Activated CD8-positive, alpha-beta memory T cell treated with anti-CD3 and anti-CD28 coated beads, Interleukin-2, amount 50 U/mL, for 1 hour (primary cell): ENCODE measurements around the gene SHROOM4.

Source experiments
- DNase-seq: peaks from one replicate; pipeline ENCODE4 v3.0.0-alpha.2; 2020; ENCODE audit errors: extremely low read depth

The SHROOM4 gene

DNA sequence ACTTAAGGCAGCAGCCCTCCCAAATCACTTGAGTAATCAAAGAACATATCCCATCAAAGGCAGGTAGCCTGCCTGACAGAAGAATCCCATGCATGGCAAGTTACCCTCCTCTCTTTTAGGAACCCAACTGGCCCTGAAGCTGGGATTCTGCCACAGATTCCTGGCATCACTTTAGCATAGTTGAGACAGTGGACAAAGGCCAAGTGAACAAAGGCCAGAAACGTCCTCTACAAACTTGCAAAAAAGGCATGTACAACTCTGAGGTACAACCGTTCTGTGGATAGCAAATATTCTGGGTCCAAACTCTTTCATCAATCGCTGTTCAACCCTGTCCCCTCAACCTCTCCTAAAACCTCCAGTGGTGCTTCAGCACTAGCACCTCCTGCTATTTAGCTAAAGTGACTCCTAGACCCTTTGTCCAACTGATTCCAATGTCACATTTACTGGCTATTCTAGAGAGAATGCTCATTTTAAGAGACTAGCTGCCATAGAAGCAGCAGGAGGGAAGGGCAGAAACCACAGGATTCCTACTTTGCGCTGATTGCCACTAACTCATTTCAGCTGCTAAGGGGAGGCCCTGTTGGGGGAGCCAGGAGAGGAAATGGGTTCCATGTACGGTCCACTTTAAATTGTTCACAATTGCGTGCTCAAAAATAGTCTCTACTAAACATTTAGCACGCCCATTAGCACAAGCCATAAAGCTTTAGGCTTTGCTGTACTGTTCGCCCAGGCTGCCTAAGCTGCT is 105.9 kb downstream of the SHROOM4 start:
- no peak for DNase-seq

DNA sequence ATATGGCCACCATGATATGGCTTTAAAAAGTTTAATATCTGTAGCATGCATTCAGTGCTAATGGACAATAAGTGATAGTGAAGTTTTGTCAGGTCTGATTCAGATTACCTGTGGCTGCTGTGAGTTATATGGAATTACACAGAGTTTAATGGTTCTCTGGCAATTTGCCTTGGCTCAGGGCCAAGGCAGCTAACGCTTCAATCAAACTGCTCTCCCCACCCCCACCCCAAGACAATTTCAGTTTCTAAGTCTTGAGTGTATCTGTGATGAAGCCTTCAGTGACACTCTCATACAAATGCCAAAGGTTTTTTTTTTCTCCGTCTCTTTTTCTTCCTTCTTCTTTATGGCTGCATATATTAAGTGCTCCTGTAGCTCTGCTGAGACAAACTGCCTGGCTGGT is 106.6 kb downstream of the SHROOM4 start:
- DNase-seq: no peak

DNA sequence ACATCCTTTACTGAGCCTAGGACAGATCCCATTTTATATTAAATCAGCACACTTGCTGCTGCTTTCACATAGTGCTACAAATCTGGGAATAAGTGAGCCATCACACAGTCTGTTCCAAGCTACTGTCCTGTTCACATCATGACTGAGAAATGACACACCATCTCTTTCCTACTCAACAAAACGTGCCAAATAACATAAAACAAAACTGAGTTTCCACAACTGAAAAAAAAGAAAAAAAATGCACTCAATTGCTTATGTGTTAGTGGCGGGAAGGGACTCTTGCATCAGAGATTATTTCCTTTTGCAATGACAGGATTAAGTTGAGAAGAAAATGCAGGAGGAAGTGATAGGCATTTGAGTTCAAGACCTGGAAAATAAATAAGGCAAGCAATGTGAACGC is 109.0 kb downstream of the SHROOM4 start:
- DNase-seq: no peak

DNA sequence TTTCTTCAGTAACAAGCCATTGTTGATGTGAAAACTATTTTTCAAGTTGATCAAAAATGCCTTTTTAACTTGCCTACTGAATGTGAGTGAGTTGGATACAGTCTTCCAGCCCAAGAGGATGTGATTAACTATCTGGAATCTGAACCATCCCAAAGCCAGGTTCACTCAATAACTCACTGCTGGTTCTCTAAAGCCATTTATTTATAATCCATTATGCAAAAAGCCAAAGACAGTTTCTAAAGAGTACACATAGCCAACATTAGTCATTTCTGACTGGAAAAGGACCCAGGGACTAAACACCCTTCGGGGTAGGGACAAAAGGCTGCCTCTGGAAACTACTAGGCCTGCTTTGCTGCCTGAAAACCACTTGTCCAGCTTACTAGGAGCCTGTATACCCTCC is 109.6 kb downstream of the SHROOM4 start:
- DNase-seq: no peak

DNA sequence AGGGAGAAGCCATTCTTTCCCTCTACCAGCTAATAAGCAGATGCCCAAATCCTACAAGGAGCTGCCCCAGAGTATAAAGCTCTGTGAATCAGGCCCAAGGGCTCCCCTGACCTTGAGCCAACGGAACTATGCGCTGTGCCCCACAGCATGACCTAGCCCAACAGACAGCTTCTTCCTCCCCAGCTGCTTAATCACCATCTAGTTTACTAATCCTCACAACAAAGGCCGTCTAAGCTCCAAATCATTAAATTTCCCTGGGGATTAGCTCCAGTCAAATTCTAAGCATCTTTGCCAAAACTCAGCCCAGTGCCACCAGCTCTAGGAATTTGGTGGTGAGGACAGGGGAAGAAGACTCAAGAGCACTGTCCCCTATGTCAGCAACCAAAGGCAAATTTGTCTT is 113.1 kb downstream of the SHROOM4 start:
- DNase-seq: no peak

DNA sequence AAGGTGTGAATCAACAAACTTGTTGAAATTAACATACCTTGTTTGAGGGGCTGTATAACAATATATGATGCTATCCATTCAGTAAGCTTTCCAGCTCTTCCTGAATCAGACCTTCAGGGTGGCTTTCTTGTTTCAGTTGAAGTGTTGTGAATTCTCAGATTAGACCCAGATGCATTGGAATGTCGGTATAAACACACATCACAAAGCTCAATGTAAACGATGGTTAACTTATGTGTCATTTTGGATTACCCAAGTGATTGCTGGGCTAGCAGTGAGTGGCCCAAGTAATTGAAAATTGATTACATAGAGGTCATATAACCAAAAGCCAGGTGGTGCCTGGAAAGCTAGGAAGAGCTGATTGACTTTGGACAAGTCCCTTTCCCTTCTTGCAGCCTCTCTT is 115.0 kb downstream of the SHROOM4 start:
- no peak for DNase-seq

DNA sequence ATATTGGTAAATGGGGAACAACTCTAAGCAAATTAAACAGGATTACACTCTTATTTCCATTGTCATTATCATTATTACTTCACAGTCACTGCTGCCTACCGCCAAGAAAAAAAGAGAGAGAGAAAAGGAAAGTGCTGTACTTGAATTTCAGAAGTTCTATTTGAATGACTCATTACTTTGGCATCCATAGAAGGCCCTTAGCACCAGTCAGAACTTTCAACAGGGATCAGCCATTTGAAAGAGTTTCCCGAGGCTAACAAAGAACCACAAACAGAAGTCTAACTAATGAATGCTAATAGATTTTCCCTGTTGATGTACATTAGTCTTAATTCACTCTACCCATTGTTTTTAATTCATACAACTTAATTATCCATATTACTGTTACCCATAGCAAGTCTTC is 116.3 kb downstream of the SHROOM4 start:
- DNase-seq: no peak

DNA sequence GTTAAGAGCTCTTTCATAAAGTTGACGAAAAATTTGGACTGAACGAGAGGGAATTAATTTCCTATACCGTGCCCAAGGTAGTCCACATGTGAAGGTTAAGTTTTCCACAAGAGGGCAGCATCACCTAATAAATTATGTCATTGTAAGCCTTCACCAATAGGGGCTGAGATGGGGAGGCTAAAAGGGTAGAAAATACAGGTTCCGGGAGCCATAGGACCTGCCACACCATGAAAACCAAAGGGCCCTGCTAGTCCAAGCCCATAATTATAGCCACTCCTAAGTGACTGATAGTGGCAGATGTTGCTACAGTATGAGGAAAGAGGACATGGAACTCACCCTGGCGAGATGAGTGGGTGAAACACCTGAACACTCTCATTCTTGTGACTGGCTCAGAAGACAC is 122.2 kb downstream of the SHROOM4 start:
- DNase-seq: no peak

DNA sequence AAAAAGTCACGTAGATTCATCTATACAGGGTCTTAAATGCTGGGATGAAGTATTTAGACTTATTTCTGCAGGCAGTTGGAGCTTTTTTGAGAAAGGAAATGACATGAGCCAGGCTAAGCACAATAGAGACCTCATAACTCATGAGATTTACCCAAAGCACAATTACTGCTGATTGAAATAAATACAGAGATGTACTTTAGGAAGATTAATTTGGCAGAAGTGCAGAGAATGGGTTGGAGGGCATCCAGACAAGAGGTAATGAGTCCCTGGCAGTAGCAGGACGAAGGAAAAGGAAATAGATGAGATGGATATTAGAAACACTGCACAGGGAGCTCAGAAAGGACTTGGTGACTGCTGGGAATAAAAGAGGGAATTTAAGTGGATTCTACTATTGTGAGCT is 129.1 kb downstream of the SHROOM4 start:
- DNase-seq: no peak

DNA sequence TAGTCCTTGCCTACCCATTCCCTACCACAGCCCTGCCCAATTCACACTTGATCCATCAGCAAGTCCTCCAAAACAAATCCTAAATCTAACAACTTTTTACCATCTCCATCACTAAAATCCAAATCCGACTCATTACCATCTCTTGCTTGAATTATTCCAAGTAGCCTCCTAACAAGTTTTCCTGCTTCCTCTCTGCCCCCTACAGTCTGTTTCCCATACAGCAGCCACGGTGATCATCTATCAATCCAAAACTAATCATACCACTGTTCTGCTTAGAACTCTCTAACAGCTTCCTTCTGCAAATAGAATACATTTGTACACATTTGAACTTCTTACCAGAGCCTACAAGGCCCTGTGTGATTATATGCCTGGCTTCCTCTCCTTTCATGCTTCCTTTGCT is 133.0 kb downstream of the SHROOM4 start:
- DNase-seq: no peak

DNA sequence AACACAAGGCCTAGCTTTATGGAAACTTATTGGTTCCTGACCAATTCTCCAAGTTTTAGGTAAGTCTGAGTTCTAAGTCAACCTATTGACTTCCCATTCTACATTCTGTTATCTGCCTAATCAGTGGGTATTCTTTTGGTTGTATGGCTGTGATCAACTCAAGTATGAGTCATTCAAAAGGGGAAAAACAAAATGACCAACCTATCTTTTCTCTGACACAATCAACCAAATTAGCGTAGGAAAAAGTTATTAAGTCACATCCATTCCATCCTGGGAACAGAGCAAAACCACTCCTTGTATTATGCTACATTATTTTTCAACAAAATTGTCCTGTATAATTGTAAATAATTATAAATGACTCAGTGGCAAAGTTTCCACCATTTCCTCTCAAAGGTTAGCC is 136.2 kb downstream of the SHROOM4 start:
- DNase-seq: no peak

DNA sequence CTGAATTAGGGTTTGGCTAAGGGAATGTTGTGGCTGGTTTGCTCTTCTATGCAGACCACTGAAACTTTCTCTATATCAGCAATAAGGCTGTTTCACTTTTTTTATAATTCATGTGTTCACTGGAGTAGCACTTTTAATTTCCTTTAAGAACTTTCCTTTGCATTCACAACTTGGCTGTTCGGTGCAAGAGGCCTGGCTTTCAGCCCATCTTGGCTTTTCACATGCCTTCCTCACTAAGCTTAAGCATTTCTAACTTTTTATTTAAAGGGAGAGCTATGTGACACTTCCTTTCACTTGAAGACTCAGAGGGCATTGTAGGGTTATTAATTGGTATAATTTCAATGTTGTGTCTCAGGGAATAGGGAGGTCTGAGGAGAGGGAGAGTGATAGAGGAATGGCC is 142.3 kb downstream of the SHROOM4 start:
- no peak for DNase-seq

DNA sequence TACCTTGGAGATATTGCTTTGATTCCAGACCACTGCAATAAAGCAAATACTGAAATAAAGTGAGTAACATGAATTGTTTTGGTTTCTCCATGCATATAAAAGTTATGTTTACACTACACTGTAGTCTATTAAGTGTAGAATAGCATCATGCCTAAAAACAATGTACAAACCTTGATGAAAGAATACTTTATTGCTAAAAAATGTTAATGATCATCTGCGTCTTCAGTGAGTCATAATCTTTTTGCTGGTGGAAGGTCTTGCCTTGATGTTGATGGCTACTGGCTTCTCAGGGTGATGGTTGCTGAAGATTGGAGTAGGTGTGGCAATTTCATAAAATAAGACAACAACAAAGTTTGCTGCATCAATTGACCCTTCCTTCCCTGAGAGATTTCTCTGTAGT is 145.1 kb downstream of the SHROOM4 start:
- no peak for DNase-seq

DNA sequence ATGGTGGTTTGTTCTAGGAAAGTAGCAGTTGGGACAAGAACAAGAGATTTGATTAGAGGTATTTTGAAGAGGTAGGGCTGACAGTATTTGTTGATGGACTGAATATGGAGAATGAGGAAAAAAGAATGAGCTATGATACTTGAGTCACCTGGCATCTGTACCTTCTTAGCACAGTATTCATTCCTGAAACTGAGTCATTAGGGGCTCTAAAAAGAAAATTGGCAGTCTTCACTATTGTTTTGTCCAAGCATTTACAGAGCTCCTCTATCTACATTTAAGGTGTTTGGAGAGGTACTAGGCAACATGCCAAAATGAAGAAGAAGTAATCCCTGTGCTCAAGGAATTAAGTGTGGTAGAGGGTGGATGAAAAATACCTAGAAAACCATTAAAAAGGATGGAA is 165.8 kb downstream of the SHROOM4 start:
- no peak for DNase-seq

DNA sequence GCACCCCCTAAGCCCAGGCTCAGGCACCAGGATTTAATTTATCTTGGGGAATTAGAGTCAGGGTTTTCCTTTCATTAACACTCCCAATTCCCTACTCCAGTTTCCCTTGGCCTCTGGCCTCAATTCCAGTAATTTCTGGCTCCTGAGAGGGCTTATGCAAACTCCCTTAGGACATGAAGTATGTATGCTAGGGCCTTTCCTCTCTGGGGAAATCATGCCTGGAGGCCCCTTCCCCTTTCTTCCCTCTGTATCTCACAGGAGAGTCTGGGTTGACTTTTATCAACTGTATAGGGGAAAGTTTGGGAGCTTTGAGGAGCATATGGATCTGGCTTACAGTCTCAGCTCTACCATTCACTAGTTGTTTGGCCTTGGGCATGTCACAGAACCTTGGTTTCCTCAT is 169.5 kb downstream of the SHROOM4 start:
- no peak for DNase-seq

DNA sequence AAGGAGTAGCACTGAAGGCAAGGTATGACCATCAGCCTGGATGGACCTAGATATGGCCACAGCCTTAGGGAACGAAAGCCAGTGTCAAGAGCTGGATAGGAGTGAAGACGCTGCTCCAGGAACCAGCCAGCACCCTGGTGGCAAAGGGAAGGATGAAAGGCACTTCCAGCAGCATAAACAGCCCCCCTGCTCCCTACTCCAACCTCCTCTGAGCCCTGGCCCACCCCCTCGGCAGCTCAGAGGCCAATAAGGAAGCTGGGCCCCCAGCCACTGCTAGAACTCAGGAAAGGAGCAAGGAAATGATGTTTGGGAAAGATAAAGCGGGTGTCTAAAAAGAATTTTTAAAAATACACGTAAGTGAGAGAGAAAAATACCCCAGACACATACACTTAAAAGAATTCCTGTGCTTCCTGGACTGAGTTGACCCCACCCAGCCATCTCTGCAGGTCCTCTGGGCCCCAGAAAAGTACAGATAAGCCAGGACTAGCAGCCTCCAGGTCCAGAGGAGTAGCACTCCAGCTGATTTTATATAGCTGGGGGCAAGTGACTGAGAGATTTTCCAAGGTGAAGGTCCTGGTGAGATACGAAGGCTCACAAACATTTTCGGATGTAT is 170.4 kb downstream of the SHROOM4 start:
- no peak for DNase-seq

DNA sequence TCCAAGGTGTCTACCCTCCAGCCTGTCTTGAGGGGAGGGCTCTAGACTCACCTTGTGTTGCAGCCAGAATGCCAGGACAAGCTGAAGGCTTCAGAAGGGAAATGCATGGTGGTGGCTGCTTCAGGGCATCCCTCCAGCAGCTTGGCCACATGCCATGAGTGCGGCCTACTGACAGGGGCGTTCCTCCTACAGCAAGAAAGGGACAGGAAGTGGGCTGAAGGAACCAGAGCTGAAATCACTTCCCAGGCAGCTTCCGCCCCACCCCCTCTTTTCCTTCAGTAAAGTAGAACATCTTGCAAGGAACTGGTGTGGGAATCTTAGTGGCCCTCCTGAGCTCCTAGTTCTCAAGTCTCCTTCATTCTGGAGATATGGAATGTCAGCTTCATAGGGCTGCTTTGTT is 175.9 kb downstream of the SHROOM4 start:
- no peak for DNase-seq

DNA sequence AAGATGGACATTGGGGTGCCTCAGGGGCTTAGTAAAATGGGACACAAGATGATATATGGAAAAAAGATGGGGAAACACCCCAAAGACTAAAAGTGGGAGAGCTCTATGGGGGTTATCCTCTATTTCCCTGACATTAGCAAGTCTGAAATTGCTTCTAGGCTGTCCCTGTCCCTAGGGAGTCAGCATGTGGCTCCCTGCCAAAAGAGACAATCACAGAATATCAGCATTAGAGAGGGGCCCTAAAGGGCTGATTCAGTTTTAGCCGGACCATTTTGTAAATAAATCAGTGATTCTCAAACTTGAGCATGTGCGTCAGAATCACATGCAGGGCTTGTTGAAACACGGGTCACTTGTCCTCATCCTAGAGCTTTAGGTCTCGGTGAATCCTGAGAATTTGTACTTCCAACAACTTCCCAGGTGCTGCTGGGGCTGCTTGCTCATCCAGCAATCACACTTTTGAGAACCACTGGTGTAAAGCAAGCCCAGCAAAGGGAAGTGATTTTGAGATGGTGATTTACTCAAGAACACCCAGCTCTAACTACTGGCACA is 178.1 kb downstream of the SHROOM4 start:
- no peak for DNase-seq

DNA sequence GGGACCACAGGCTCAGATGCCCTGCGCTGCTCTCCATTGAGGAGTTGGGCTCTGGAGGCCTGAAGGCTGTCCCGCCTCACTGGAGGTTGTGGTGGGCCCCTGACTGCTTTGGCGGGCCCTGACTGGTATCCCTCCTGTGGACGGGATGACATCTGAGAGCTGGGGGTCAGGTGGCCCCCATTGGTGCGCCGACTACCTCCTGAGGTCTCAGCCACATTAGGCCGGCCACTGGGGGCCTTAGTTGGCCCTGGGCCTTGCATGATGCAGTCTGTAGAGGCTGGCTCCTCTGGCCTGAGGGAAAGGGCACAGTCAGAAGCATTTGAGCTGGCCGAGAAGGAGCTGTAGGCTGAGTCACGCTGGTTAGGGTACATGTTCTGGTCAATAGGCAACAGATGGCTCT is 178.8 kb downstream of the SHROOM4 start:
- no peak for DNase-seq

DNA sequence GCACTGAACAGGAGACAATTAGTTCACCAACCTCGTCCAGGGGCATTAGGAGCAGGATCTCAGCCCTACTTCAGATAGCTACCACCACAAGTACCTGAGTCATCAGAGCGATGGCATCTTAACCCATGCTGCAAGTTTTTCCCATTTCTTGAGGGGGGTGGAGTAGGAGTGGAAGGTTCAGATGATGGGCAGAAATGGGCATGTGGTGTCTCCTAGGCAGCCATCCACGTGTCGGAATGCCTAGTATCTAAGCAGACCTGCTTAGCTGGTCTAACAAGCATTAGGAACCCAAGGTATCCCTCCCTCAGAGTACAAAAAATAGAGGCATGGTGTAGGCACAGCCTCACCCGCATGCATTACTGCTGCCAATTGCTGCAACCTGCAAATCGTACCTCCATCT is 184.2 kb downstream of the SHROOM4 start:
- no peak for DNase-seq

DNA sequence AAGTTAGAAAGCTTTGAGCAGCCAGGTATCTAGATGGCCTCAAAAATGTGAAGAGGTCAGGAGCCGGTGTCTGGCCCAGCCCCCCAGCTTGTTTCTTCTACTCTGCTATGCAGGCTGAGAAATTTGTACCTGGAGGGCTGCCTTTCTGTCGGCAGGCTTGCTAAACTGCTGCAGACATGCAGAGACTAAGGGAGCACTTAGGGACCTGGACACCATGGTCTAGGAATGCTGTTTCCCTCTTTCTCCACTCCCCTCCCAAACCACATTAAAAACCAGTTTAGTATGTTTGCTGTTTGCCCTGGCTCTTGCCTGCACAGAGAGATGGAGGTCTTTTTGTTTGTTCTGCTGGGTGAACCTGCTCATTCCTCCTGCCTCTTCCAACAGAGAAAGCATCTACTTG is 186.3 kb downstream of the SHROOM4 start:
- no peak for DNase-seq

DNA sequence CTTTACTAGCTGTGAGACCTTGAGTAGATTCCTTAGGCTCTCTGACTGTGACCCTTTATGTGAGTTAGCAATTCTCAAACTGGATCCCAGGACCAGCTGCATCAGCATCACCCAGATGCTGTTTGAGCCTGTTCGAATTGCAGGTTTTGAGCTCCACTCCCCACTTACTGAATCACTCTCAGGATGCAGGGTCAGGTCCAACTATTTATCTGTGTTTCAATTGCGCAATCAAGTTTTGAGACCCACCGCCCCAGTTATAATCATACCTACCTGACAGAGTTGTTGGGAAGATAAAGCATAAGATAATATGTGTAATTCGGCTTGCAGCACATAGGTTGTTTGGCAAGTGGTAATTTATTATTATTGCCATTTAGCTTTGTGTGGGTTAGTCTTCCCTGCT is 187.6 kb downstream of the SHROOM4 start:
- no peak for DNase-seq

DNA sequence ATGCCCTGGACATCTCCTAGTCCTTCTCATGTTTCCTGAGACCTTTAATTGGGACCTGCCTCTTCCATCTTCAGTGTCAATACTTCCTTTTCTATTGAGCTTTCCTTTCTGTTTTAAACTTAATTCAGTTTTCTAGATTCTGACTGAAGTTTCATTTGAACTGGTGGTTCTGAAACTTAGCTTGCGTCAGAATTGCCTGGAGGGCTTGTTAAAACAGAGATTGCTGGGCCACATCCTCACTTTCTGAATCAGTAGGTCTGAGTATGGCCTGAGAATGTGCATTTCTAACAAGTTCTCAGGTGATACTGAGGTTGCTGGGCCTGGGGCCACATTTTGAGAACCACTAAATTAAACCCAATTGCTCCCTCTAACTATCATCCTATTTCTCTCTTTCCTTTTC is 191.2 kb downstream of the SHROOM4 start:
- no peak for DNase-seq
